B cell (primary cell): Measurements from ENCODE around the gene STX17. TPM values are rescaled to one million over a fixed set of nuclear protein-coding genes. Genes with fewer than 3 reads are reported as not detected.

ENCODE experiments used
- ATAC-seq: fragments of 200-7000 bp; cut with Tn5 transposase; one replicate; pipeline ENCODE4 v1.10.0; 2021; ENCODE audit warnings: low read depth, mild to moderate bottlenecking, moderate number of reproducible peaks, moderate library complexity
- CTCF ChIA-PET: fragments of 350-600 bp; sonication (Branson Sonifier 250); formaldehyde crosslinking; loops from one replicate; lab custom pipeline; 2021; ENCODE audit warnings: antibody characterized with exemption, inconsistent platforms; lab: Charles Lee
- POLR2A ChIA-PET: fragments of 350-600 bp; sonication (Branson Sonifier 250); formaldehyde crosslinking; loops from one replicate; lab custom pipeline; 2021; ENCODE audit warnings: antibody characterized with exemption; lab: Charles Lee
- DNase-seq: peaks from one replicate; pipeline ENCODE4 v3.0.0; 2013
- H2AFZ ChIP-seq: 2 replicates; pipeline ENCODE4 v1.6.1; 2012; ENCODE audit warnings: mild to moderate bottlenecking, low read depth, low read length; ENCODE audit not compliant: insufficient read depth, poor library complexity, severe bottlenecking
- H3K27ac ChIP-seq, 2 donors: 1 replicate in 1 of 2; 2 replicates in 1 of 2; pipeline ENCODE4 v1.5.1; 2012 to 2013; ENCODE audit warnings: low read length in 2 of 2, mild to moderate bottlenecking in 2 of 2, moderate library complexity in 1 of 2
- H3K27me3 ChIP-seq, 4 experiments: fragments of 200-600 bp in 1 of 4; sonication (generic) in 1 of 4; replicated peaks in 1 of 4; 1 replicate in 2 of 4; 2 replicates in 2 of 4; pipeline versions ENCODE4 v1.6.1 to v1.7.0; 2013 to 2016; ENCODE audit warnings: low read length in 3 of 4, mild to moderate bottlenecking in 2 of 4, mixed read lengths in 1 of 4, moderate library complexity in 1 of 4; ENCODE audit not compliant: insufficient read depth in 4 of 4, control insufficient read depth in 3 of 4; ENCODE audit errors: control extremely low read depth in 1 of 4
- H3K36me3 ChIP-seq, 2 experiments: replicated peaks in 1 of 2; 1 replicate in 1 of 2; 2 replicates in 1 of 2; pipeline versions ENCODE4 v1.6.1 to v1.7.1; 2013; ENCODE audit warnings: low read length in 1 of 2; ENCODE audit not compliant: insufficient read depth in 2 of 2, control insufficient read depth in 1 of 2; ENCODE audit errors: control extremely low read depth in 1 of 2, extremely low read depth in 1 of 2
- H3K4me1 ChIP-seq, 2 donors: fragments of 200-600 bp in 1 of 2; sonication (generic) in 1 of 2; 1 replicate in 1 of 2; 2 replicates in 1 of 2; pipeline versions ENCODE4 v1.5.1 to v1.6.1; 2013 to 2017; ENCODE audit warnings: low read length in 2 of 2; ENCODE audit not compliant: control insufficient read depth in 2 of 2, insufficient read depth in 2 of 2
- H3K4me2 ChIP-seq: replicated peaks from 2 replicates; pipeline ENCODE3; 2012; ENCODE audit warnings: mild to moderate bottlenecking, low read depth, low read length; ENCODE audit not compliant: poor library complexity, severe bottlenecking
- H3K4me3 ChIP-seq, 5 experiments: fragments of 200-600 bp in 1 of 5; sonication (generic) in 1 of 5; 1 replicate in 3 of 5; 2 replicates in 2 of 5; pipeline versions ENCODE4 v1.5.1 to v1.7.0; 2011 to 2016; ENCODE audit warnings: low read length in 4 of 5, mild to moderate bottlenecking in 4 of 5, low read depth in 2 of 5, control low read depth in 1 of 5, moderate library complexity in 1 of 5; ENCODE audit not compliant: insufficient read depth in 1 of 5; ENCODE audit errors: control extremely low read depth in 1 of 5, extremely low read depth in 1 of 5
- H3K79me2 ChIP-seq: fragments of 200-600 bp; sonication (generic); one replicate; pipeline ENCODE4 v1.6.0; 2016; ENCODE audit warnings: low read length; ENCODE audit not compliant: control insufficient read depth, insufficient read depth
- H3K9ac ChIP-seq: fragments of 200-600 bp; sonication (generic); 2 replicates; pipeline ENCODE4 v1.6.1; 2017; ENCODE audit warnings: mild to moderate bottlenecking, low read length, moderate library complexity
- H3K9me3 ChIP-seq, 3 donors: one replicate each; pipeline versions ENCODE4 v1.6.1 to v1.7.1; 2013; ENCODE audit warnings: low read length in 2 of 3; ENCODE audit not compliant: control insufficient read depth in 2 of 3, insufficient read depth in 1 of 3; ENCODE audit errors: control extremely low read depth in 1 of 3
- H4K20me1 ChIP-seq: 2 replicates; pipeline ENCODE4 v1.6.0; 2012; ENCODE audit warnings: mild to moderate bottlenecking, low read length; ENCODE audit not compliant: insufficient read depth, control insufficient read depth, poor library complexity, severe bottlenecking
- H3K27ac Mint-ChIP-seq: one replicate; pipeline ENCODE4 v1.8.0; 2021; ENCODE audit warnings: mixed read lengths
- H3K27me3 Mint-ChIP-seq: one replicate; pipeline ENCODE4 v1.8.0; 2021; ENCODE audit warnings: mixed read lengths
- H3K4me1 Mint-ChIP-seq: one replicate; pipeline ENCODE4 v1.8.0; 2021; ENCODE audit warnings: mixed read lengths
- H3K4me3 Mint-ChIP-seq: one replicate; pipeline ENCODE4 v1.8.0; 2021; ENCODE audit warnings: mixed read lengths
- H3K9me3 Mint-ChIP-seq: one replicate; pipeline ENCODE4 v1.8.0; 2022; ENCODE audit warnings: mixed read lengths; ENCODE audit not compliant: insufficient read depth
- EZH2 ChIP-seq: IDR thresholded peaks from 2 replicates; pipeline ENCODE4 v1.6.1; 2012; ENCODE audit warnings: borderline replicate concordance, low read depth, mild to moderate bottlenecking, moderate library complexity, low read length; ENCODE audit not compliant: insufficient read depth, poor library complexity, severe bottlenecking
- WGBS: methylation state at CpG from one replicate; pipeline ENCODE4 v1.1.5; 2013; ENCODE audit warnings: missing lambda C conversion rate; ENCODE audit not compliant: insufficient coverage; 5-methylcytosine and 5-hydroxymethylcytosine counted together
- intact Hi-C: fragments of 100-400 bp; cut with micrococcal nuclease; formaldehyde crosslinking; loops from one replicate; pipeline ENCODE4 v1.10.0; 2022
- polyA plus RNA-seq: library from polyadenylated mRNA; depleted of rRNA; stranded (reverse); fragments of >200 nt; gene quantifications from 2 replicates; pipeline ENCODE4 v1.2.3, GENCODE V29; 2012
- total RNA-seq, 2 donors: library from RNA; stranded (reverse); fragments of 120-200 nt in 1 of 2; gene quantifications; 1 replicate in 1 of 2; 2 replicates in 1 of 2; pipeline versions ENCODE4 v1.2.3 to v1.2.4, GENCODE V29; 2013 to 2022
- TF ChIP-seq, protein P1 (sequence below): fragments of 200-600 bp; IDR thresholded peaks from one replicate; pipeline ENCODE4 v1.8.0; 2022; ENCODE audit warnings: antibody characterized with exemption, mild to moderate bottlenecking

STX17 gene
- total and polyA plus RNA-seq, 2 donors (not counting 1 experiment from before 2014, with no cell fraction given): 7.2 to 40.2 TPM

DNA sequence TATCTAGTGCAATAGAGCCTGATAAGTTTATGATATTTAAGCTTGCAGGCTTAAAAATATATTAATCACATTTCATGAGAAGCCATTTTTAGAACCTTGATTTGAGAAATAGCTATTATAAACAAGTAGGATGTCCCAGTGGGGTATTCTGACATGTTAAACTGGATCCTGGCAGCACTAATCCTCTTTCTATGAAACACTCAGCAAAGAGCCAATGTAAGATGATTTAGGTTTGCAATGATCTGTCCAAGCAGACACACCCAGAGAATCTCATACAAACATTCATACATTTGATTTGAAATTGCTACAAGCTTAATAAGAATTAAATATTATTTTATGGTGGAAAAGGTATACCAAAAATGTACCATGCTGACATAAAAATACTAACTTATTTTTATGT, 105.8 kb downstream of the STX17 start:
- no peak overlapping the region for H3K4me2 ChIP-seq
- no peaks in the 10 kb centered on the region for H3K79me2 ChIP-seq
- ATAC-seq (no peak), DNase-seq (no peak)
- no peak overlapping the region for H2AFZ ChIP-seq
- H3K4me1 ChIP-seq: no peaks in the 10 kb centered on the region
- H3K9me3 ChIP-seq: peaks cover 0 to 5% (median 4%) of the 10 kb centered on the region in 3 donors
- CTCF ChIA-PET: interaction anchor here (0.9 to 4.5 kb wide), 9 partner anchors 188 to 1164 kb away, joined by 3 to 27 read pairs (median 5); no protein-coding TSS in a partner anchor
- H3K36me3 ChIP-seq: peaks cover 14 to 42% of the 10 kb centered on the region in 2 experiments
- POLR2A ChIA-PET: no interaction called here
- intact Hi-C loops: loop anchor here (5.0 kb wide), 1 partner anchor 210 kb away; no protein-coding TSS in a partner anchor
- no peak overlapping the region for H3K27ac Mint-ChIP-seq
- no peaks in the 10 kb centered on the region for H3K27me3 Mint-ChIP-seq
- peaks cover 2% of the 10 kb centered on the region for H3K9me3 Mint-ChIP-seq
- peaks cover 9% of the 10 kb centered on the region for H4K20me1 ChIP-seq
- no peaks in the 10 kb centered on the region for H3K4me1 Mint-ChIP-seq
- H3K4me3 ChIP-seq: no peak overlapping the region
- TF ChIP-seq, protein P1, sequence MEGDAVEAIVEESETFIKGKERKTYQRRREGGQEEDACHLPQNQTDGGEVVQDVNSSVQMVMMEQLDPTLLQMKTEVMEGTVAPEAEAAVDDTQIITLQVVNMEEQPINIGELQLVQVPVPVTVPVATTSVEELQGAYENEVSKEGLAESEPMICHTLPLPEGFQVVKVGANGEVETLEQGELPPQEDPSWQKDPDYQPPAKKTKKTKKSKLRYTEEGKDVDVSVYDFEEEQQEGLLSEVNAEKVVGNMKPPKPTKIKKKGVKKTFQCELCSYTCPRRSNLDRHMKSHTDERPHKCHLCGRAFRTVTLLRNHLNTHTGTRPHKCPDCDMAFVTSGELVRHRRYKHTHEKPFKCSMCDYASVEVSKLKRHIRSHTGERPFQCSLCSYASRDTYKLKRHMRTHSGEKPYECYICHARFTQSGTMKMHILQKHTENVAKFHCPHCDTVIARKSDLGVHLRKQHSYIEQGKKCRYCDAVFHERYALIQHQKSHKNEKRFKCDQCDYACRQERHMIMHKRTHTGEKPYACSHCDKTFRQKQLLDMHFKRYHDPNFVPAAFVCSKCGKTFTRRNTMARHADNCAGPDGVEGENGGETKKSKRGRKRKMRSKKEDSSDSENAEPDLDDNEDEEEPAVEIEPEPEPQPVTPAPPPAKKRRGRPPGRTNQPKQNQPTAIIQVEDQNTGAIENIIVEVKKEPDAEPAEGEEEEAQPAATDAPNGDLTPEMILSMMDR: no peak
- TF ChIP-seq EZH2: no peak
- H3K4me3 Mint-ChIP-seq: no peak overlapping the region
- H3K27ac ChIP-seq: no peak overlapping the region
- no peak overlapping the region for H3K9ac ChIP-seq
- no peaks in the 10 kb centered on the region for H3K27me3 ChIP-seq

DNA sequence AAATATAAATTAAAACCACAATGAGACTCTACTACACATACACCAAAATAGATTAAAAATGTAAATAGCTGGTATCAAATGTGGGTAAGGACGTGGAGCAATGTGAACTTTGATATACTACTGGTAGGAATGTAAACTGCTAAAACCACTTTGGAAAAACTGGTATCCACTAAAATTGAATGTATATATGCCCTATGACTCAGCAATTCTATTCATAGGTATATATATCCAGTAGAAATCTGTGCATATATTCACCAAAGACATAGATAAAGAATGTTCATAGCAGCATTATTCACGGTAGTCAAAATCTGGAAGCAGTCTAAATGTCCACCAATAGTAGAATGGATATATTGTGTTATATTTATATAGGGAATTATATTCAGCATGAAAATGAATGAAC, 107.1 kb downstream of the STX17 start:
- Histone ChIP-seq H3K4me3 (no peak overlapping the region), H3K9me3 (peaks cover 0 to 5% (median 4%) of the 10 kb centered on the region in 3 donors), H3K36me3 (peaks cover 15 to 49% of the 10 kb centered on the region in 2 experiments), H3K4me2 (no peak overlapping the region), H4K20me1 (peaks cover 9% of the 10 kb centered on the region), H3K27ac (no peak overlapping the region), H2AFZ (no peak overlapping the region), H3K9ac (no peak overlapping the region), H3K4me1 (no peaks in the 10 kb centered on the region), H3K79me2 (no peaks in the 10 kb centered on the region), H3K27me3 (no peaks in the 10 kb centered on the region)
- POLR2A ChIA-PET: no interaction called here
- no CpG with 5 or more reads among the region's 2 CpGs for WGBS
- TF ChIP-seq, protein P1: no peak
- no peak for TF ChIP-seq EZH2
- DNase-seq (no peak), ATAC-seq (no peak)
- intact Hi-C loops: loop anchor here (5.0 kb wide), 1 partner anchor 211 kb away; no protein-coding TSS in a partner anchor
- H3K27me3 Mint-ChIP-seq: no peaks in the 10 kb centered on the region
- no peaks in the 10 kb centered on the region for H3K4me1 Mint-ChIP-seq
- H3K4me3 Mint-ChIP-seq: no peak overlapping the region
- no peak overlapping the region for H3K27ac Mint-ChIP-seq
- peaks cover 2% of the 10 kb centered on the region for H3K9me3 Mint-ChIP-seq
- CTCF ChIA-PET: interaction anchor here (0.6 to 4.5 kb wide), 9 partner anchors 13 to 851 kb away, joined by 3 to 27 read pairs (median 5); no protein-coding TSS in a partner anchor
